Measurements from ENCODE around the gene FBXO7. TPM values are rescaled to one million over a fixed set of nuclear protein-coding genes. Genes with fewer than 3 reads are reported as not detected.

Gene FBXO7
- total RNA-seq, 4 donors from 2014 or later = 197 to 321 (median 253) TPM

DNA sequence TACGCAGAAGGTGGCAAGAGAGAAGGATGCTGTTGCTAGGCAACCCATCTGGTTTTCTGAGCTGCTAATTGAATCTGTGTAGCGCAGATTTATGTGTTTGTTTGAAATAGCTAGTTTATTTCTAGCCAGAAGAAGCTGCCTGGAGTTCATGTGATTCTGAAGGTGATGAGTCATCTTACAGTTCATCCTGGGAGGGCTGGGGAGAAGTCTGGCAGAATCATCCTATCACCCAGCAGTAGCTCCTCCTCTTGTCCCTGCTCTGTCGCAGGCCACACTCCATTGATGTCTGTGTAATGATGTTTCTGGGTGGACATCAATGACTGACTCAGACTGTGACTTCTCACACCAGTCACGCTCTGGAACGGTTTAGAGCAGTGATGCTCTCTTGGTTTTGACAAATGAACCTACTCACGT lies 4.8 kb upstream of the FBXO7 start:
- no peak overlapping the region for H3K27ac ChIP-seq
- no peak for TF ChIP-seq CTCF (IDR thresholded peaks at IDR 0.05)
- no peak for TF ChIP-seq POLR2A (IDR thresholded peaks at IDR 0.05)
- 59 to 73% methylated on average over 6 of the region's 6 CpGs for WGBS, 2 donors

DNA sequence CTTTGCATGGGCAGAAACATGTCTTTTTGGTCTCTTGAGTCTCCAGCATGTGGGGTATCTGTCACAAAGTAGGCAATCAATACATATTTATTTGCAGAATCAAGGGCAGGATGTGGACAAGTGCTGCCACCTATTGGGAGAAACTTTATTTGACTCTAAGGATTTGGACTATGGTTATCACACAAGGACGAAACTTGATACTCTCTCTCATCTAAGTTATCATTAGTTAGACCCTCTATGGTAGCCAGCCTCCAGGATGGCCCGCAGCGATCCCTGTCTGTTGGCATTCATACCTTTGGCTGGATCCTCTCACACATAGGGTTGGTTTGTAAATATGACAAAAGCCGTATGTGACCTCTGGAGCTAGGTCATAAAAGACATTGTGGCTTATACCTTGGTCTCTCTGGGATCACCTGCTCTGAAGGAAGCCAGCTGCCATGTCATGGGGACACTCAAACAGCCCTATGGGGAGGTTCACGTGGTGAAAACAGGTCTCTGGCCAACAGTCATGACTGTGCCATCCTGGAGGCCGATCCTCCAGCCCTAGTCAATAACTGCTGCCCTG lies 1.1 kb upstream of the FBXO7 start:
- TF ChIP-seq CTCF (IDR thresholded peaks at IDR 0.05) = peak in 4 of 6 experiments; percentile 47 to 71 (median 66)
- no peak for TF ChIP-seq POLR2A (IDR thresholded peaks at IDR 0.05)
- peak; percentile 10 to 15 for DNase-seq
- 34 to 50% methylated on average over 6 of the region's 6 CpGs for WGBS, 2 donors
- H3K9me3 ChIP-seq = no peaks in the 10 kb centered on the region
- no peaks in the 10 kb centered on the region for H3K27me3 ChIP-seq
- intact Hi-C loops (cut with DNase I) = loop anchor here (10.0 kb wide), 1 partner anchor 269 kb away; the partner anchor contains the start of gene RFPL2
- peak overlapping the region in 1 of 3 donors; percentile 99 for H3K27ac ChIP-seq
- H3K4me3 ChIP-seq (replicated peaks in 1 of 3) = no peak overlapping the region
- H3K4me1 ChIP-seq = peaks cover 17 to 18% of the 10 kb centered on the region in 2 donors
- no peaks in the 10 kb centered on the region for H3K36me3 ChIP-seq

More for the DNA sequence above, 4.8 kb upstream of the FBXO7 start:
- intact Hi-C loops (cut with DNase I) = loop anchor here (10.0 kb wide), 1 partner anchor 265 kb away; the partner anchor contains the start of gene RFPL2
- no peak for DNase-seq
- Histone ChIP-seq H3K9me3 (no peaks in the 10 kb centered on the region), H3K36me3 (no peaks in the 10 kb centered on the region), H3K27me3 (no peaks in the 10 kb centered on the region), H3K4me1 (peaks cover 7% of the 10 kb centered on the region in 2 donors), H3K4me3 (replicated peaks in 1 of 3) (no peak overlapping the region)

DNA sequence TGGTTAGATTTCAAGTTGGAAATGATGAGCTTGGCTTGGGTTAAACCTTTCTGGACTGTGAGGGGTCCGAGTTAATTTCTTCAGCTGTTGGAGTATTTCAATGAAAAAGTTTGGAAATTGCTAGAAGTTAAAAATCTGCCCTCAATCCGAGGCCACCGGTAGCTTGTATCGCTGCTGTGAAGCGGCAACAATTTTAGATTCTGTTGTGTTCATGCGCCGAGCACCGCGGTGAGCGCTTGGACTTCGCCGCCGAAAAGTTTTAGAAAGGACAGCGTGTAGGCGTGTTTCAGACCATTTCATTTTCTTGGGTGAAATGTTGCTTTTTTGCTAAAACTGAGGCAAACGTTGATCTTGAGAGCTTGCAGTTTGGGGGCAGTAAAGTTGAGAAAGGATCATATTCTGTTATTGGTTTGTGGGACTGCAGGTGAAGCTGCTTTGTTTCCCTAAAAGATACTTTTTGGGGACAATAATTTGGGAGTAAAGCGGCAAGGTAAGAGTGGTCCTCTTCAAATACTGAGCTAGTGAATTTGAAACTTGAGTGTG lies 928 bp downstream of the FBXO7 start:
- H3K27ac ChIP-seq = peak overlapping the region; percentile 99 to 100 (median 99)
- H3K9me3 ChIP-seq = no peaks in the 10 kb centered on the region
- H3K36me3 ChIP-seq = no peaks in the 10 kb centered on the region
- H3K4me1 ChIP-seq = peaks cover 17 to 35% of the 10 kb centered on the region in 2 donors
- H3K27me3 ChIP-seq = no peaks in the 10 kb centered on the region
- TF ChIP-seq POLR2A (IDR thresholded peaks at IDR 0.05) (no peak), CTCF (IDR thresholded peaks at IDR 0.05) (no peak)
- intact Hi-C loops (cut with DNase I) = loop anchor here (10.0 kb wide), 1 partner anchor 271 kb away; the partner anchor contains the start of gene RFPL2
- peak; percentile 56 to 66 for DNase-seq
- WGBS, 2 donors = 1% methylated on average over 17 of the region's 17 CpGs
- peak overlapping the region in 2 of 3 donors; percentile 83 to 90 for H3K4me3 ChIP-seq (replicated peaks in 1 of 3)

- Histone ChIP-seq H3K27ac (peak overlapping the region; percentile 99 to 100 (median 99)), H3K27me3 (no peaks in the 10 kb centered on the region), H3K9me3 (no peaks in the 10 kb centered on the region), H3K36me3 (no peaks in the 10 kb centered on the region), H3K4me1 (peaks cover 17 to 38% of the 10 kb centered on the region in 2 donors), H3K4me3 (replicated peaks in 1 of 3) (peak overlapping the region in 2 of 3 donors; percentile 83 to 90)
- WGBS, 2 donors = 10 to 13% methylated on average over 8 of the region's 8 CpGs
- no peak for DNase-seq
- TF ChIP-seq CTCF (IDR thresholded peaks at IDR 0.05) (no peak), POLR2A (IDR thresholded peaks at IDR 0.05) (no peak)
- intact Hi-C loops (cut with DNase I) = loop anchor here (10.0 kb wide), 1 partner anchor 272 kb away; the partner anchor contains the start of gene RFPL2
These were observed 1.9 kb downstream of the FBXO7 start for GRCh38 chr22:32476281-32477195.

Data from thyroid gland (tissue), 4 donors.